GM23248 (cell line): ENCODE results near the gene ATP6V0A1.

Source experiments
- EZH2 ChIP-seq: fragments of 200-600 bp; sonication (generic); IDR thresholded peaks from 2 replicates; pipeline ENCODE4 v1.6.1; 2018; ENCODE audit warnings: antibody characterized with exemption, mild to moderate bottlenecking; ENCODE audit not compliant: insufficient read depth, poor library complexity, severe bottlenecking
- EZH2phosphoT487 ChIP-seq: fragments of 200-600 bp; sonication (generic); IDR thresholded peaks from 2 replicates; pipeline ENCODE4 v1.6.1; 2018; ENCODE audit warnings: antibody characterized with exemption, moderate library complexity, mild to moderate bottlenecking, low read depth; ENCODE audit not compliant: insufficient read depth

DNA sequence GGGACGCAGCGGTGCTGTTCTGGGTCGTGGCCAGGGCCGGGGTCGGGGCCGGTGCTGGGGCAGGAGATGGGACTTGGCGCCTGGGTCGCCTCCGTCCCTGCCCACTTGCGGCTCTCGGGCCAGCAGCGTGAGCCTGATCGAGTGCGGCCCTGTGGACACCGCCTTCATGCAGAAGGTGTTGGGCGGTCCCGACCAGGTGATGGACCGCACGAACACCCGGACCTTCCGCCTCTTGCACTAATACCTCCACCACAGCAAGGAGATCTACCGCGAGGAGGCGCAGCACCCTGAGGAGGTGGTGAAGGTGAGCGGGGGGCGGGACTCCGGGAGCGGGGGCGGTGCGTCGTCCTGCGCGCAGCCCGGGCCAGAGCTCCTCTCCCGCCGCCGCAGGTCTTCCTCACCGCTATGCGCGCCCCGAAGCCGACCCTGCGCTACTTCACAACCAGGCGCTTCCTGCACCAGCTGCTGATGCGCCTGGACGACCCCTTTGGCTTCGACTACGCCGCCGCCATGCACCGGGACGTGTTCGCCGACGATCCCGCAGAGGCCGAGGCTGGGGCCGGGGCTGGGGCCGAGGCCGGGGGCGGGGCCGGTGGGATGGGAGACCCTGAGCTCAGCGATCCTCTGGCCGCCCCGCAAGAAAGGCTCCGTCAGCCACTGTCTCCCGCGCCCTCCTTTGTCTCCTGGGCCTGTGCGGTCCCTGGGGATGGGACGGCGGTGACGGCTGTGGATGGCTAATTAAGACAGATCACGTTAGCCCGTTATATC lies 89.6 kb downstream of the ATP6V0A1 start:
- TF ChIP-seq EZH2 (no peak), EZH2phosphoT487 (no peak)
